PC-9 (cell line): ENCODE results near the gene SYNE1.

Experiments
- EZH2 ChIP-seq: fragments of 200-600 bp; sonication (generic); IDR thresholded peaks from 2 replicates; pipeline ENCODE4 v1.8.0; 2017; ENCODE audit warnings: antibody characterized with exemption, low read depth
- TF ChIP-seq, protein P1 (sequence below): fragments of 200-600 bp; sonication (generic); conservative IDR thresholded peaks from 2 replicates; pipeline ENCODE4 v1.6.1; 2017; ENCODE audit warnings: mixed run types, antibody characterized with exemption, mild to moderate bottlenecking, moderate library complexity

DNA sequence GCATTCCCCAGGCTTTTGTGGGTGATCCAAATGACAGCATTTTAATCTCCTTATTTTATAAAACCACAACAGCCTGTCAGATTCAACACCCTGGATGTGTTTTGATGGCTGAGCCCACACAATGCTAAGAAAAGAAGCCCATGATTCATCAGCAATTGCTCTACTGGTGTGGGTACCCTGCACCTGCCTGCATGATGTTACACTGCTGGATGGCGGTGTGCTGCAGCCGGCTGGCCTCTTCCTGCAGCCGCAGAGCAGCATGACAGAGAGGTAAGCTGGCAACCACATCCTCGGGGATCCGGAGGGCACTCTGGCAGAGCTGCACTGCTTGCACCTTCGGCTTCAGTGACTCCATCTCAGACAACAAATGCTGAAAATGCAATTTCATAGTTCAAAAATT lies 327.5 kb downstream of the SYNE1 start:
- TF ChIP-seq, protein P1, sequence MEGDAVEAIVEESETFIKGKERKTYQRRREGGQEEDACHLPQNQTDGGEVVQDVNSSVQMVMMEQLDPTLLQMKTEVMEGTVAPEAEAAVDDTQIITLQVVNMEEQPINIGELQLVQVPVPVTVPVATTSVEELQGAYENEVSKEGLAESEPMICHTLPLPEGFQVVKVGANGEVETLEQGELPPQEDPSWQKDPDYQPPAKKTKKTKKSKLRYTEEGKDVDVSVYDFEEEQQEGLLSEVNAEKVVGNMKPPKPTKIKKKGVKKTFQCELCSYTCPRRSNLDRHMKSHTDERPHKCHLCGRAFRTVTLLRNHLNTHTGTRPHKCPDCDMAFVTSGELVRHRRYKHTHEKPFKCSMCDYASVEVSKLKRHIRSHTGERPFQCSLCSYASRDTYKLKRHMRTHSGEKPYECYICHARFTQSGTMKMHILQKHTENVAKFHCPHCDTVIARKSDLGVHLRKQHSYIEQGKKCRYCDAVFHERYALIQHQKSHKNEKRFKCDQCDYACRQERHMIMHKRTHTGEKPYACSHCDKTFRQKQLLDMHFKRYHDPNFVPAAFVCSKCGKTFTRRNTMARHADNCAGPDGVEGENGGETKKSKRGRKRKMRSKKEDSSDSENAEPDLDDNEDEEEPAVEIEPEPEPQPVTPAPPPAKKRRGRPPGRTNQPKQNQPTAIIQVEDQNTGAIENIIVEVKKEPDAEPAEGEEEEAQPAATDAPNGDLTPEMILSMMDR = no peak
- TF ChIP-seq EZH2 = no peak
